AG04450 (cell line): ENCODE results near the gene CRYGN. TPM values are rescaled to one million over a fixed set of nuclear protein-coding genes. Genes with fewer than 3 reads are reported as not detected.

Experiments used
- CTCF ChIA-PET: fragments of 300-600, 350-600 bp; formaldehyde crosslinking; extraction: SDS; loops from one replicate; lab custom pipeline; 2022; ENCODE audit warnings: antibody characterized with exemption, inconsistent platforms; lab: Charles Lee
- POLR2A ChIA-PET: fragments of 350-600 bp; formaldehyde crosslinking; extraction: SDS; loops from one replicate; lab custom pipeline; 2021; ENCODE audit warnings: antibody characterized with exemption, inconsistent platforms; lab: Yijun Ruan, JAX
- DNase-seq: peaks from one replicate; pipeline ENCODE4 v3.0.0-alpha.2; 2011; ENCODE audit warnings: low read depth, low spot score
- H3K27ac ChIP-seq: one replicate; pipeline ENCODE4 v1.5.1; 2012; ENCODE audit warnings: low read depth, low read length, control low read depth
- H3K27me3 ChIP-seq: one replicate; pipeline ENCODE4 v1.6.0; 2012; ENCODE audit warnings: low read length; ENCODE audit not compliant: control insufficient read depth, insufficient read depth
- H3K4me3 ChIP-seq: 2 replicates; pipeline ENCODE4 v1.5.1; 2011; ENCODE audit warnings: mild to moderate bottlenecking, low read depth, low read length, control low read depth
- H3K9me3 ChIP-seq: 2 replicates; pipeline ENCODE4 v1.5.1; 2012; ENCODE audit warnings: low read length; ENCODE audit not compliant: control insufficient read depth, insufficient read depth
- polyA plus RNA-seq: library from polyadenylated mRNA; depleted of rRNA; stranded (reverse); fragments of >200 nt; gene quantifications from 2 replicates; pipeline ENCODE4 v1.2.3, GENCODE V29; 2011
- TF ChIP-seq, protein P1 (sequence below): IDR thresholded peaks from 2 replicates; pipeline ENCODE4 v1.5.1; 2011; ENCODE audit warnings: low read depth, low read length, control low read depth, inconsistent platforms

CRYGN gene
- polyA plus RNA-seq, 1 experiment: not detected

DNA sequence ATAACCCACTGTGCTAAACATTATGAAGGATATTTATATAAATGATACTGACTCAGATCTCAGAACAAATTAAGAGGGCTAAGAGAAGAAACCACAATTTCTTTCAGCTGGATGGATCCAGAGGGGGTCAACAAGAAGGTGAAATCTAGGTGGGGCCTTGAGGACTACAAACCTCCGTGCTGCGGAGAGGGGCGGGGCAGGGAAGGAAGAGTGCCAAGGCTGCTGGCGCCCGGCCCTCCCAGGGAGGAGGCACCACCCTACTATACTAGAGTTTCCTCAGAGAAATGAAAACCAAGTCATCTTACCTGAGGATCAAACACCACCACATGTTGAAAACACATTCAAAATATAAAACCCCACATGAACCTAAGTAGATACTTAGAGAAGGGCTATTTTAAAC lies 29.3 kb upstream of the CRYGN start:
- Histone ChIP-seq H3K27me3 (no peaks in the 10 kb centered on the region), H3K9me3 (peaks cover 9% of the 10 kb centered on the region), H3K27ac (no peak overlapping the region), H3K4me3 (no peak overlapping the region)
- ChIA-PET CTCF (interaction anchor here (0.9 to 1.4 kb wide), 2 partner anchors 101 to 291 kb away, joined by 3 read pairs; no protein-coding TSS in a partner anchor), POLR2A (no interaction called here)
- TF ChIP-seq, protein P1, sequence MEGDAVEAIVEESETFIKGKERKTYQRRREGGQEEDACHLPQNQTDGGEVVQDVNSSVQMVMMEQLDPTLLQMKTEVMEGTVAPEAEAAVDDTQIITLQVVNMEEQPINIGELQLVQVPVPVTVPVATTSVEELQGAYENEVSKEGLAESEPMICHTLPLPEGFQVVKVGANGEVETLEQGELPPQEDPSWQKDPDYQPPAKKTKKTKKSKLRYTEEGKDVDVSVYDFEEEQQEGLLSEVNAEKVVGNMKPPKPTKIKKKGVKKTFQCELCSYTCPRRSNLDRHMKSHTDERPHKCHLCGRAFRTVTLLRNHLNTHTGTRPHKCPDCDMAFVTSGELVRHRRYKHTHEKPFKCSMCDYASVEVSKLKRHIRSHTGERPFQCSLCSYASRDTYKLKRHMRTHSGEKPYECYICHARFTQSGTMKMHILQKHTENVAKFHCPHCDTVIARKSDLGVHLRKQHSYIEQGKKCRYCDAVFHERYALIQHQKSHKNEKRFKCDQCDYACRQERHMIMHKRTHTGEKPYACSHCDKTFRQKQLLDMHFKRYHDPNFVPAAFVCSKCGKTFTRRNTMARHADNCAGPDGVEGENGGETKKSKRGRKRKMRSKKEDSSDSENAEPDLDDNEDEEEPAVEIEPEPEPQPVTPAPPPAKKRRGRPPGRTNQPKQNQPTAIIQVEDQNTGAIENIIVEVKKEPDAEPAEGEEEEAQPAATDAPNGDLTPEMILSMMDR: no peak
- no peak for DNase-seq

DNA sequence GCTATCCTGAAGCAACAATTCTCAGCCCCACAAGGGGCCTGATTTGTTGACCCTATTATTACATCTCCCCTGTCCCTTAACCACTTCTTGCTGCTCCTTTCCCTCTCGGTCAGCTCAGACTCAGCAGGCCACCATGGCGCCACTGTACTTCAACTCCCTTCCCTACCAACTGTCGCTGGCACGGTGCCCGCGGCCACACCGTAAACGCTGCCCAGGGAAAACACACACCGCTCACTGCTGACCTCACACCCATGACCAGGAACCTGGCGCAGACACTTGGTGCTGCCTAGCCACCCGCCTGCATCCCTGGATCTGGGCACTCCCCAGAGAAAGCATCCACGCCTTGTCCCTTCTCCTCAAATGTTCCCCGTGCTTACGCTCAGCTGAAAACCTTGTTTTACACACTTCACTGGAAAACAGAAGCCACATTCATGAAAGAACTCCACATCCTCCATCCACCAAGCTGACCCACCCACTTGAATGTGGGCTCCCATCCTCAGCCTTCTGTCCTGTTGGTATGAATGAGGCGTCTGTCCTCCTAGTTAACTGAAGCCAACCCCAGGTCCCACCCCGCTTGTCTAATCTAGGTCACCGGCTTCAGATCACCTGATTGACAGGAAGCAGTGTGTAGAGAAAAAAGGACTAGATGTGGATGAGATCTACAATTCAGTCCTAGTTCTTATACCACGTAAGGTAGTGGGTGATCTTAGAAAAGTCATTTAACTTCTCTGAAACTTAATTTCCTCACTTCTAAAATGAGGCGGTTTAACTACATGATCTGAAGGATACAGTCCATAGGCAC lies 28.5 kb upstream of the CRYGN start:
- H3K9me3 ChIP-seq: peaks cover 12% of the 10 kb centered on the region
- no peak overlapping the region for H3K4me3 ChIP-seq
- TF ChIP-seq, protein P1: no peak
- DNase-seq: no peak
- ChIA-PET POLR2A (no interaction called here), CTCF (interaction anchor here (0.9 to 1.4 kb wide), 2 partner anchors 100 to 291 kb away, joined by 3 read pairs; no protein-coding TSS in a partner anchor)
- H3K27me3 ChIP-seq: no peaks in the 10 kb centered on the region
- no peak overlapping the region for H3K27ac ChIP-seq

- no peak overlapping the region for H3K27ac ChIP-seq
- CTCF ChIA-PET: interaction anchor here (0.6 to 1.9 kb wide), 2 partner anchors 16 to 57 kb away, joined by 3 to 5 read pairs; no protein-coding TSS in a partner anchor
Observed at GRCh38 chr7:151465169-151465568, 25.2 kb upstream of the CRYGN start.

DNA sequence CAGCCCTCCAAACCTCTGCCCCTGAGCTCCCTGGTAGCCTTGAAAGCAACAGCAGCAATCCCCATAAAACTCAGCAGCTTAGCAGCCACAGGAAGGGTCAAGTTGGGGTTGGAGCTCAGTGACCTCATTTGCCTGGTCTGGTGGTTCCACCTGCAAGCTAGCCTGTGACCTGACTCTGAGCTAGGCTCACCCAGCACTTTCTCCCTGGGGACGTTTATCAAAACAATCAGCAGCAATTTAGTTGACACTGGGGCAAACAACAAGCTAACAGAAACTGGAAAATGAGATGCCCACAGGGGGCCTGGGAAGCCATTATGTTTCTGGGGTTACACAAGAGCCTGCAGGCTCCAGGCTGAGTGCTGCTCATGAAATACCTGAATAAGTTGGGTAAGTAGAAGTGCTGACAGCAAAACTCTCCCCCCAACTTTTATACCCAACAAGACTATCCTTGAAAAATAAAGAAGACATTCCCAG lies 22.4 kb upstream of the CRYGN start:
- ChIA-PET CTCF (interaction anchor here (1.4 to 3.7 kb wide), 4 partner anchors 13 to 296 kb away, joined by 3 to 31 read pairs (median 4); no protein-coding TSS in a partner anchor), POLR2A (no interaction called here)
- DNase-seq: no peak
- Histone ChIP-seq H3K27me3 (no peaks in the 10 kb centered on the region), H3K27ac (no peak overlapping the region), H3K4me3 (no peak overlapping the region), H3K9me3 (peaks cover 18% of the 10 kb centered on the region)
- TF ChIP-seq, protein P1: no peak

More at GRCh38 chr7:151465169-151465568, 25.2 kb upstream of the CRYGN start:
- no peaks in the 10 kb centered on the region for H3K27me3 ChIP-seq
- TF ChIP-seq, protein P1: no peak
- POLR2A ChIA-PET: interaction anchor here (0.7 kb wide), 1 partner anchor 125 kb away, joined by 3 read pairs; no protein-coding TSS in a partner anchor
- H3K4me3 ChIP-seq: no peak overlapping the region
- DNase-seq: no peak
- H3K9me3 ChIP-seq: peaks cover 18% of the 10 kb centered on the region

DNA sequence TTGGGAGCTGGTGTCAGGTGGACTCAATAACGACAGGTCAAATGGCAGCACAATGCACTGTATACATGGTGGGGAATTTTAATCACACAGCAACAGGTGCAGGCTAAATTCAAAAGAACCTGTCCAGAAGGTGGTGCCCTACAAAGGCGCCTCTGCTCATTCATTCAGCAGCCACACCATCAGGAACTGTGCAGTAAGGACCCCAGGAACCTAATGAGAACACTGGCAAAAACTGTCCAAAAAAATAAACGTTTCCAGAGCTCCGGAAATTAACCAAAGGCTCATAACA lies 21.9 kb upstream of the CRYGN start:
- Histone ChIP-seq H3K4me3 (no peak overlapping the region), H3K27ac (no peak overlapping the region), H3K9me3 (peaks cover 18% of the 10 kb centered on the region), H3K27me3 (no peaks in the 10 kb centered on the region)
- no peak for DNase-seq
- TF ChIP-seq, protein P1: no peak
- ChIA-PET POLR2A (no interaction called here), CTCF (interaction anchor here (1.4 to 3.7 kb wide), 4 partner anchors 12 to 297 kb away, joined by 3 to 31 read pairs (median 4); no protein-coding TSS in a partner anchor)
